ENCODE data around the gene ANKRD10.
A peak's percentile ranks its signal among the peaks of the same experiment; 100 is the strongest.
"Not testable (repeated sequence)": the region's sequence is repeated elsewhere in the genome, so short reads cannot be mapped to it uniquely, and the experiment has no call there.

Gene ANKRD10

GRCh38 chr13:110950356-110950755, 35.5 kb upstream of the ANKRD10 start:
- DNase-seq (ENCODE audit: low read depth), result no peak
- no peak for TF ChIP-seq CTCF (IDR thresholded peaks at IDR 0.05; ENCODE audit: low read depth, low read length, missing control alignments)
- no peak overlapping the region for H3K4me3 ChIP-seq (ENCODE audit: low read depth, low read length)

- DNase-seq (ENCODE audit: low read depth), result no peak
- no peak overlapping the region for H3K4me3 ChIP-seq (ENCODE audit: low read depth, low read length)
- TF ChIP-seq CTCF (IDR thresholded peaks at IDR 0.05; ENCODE audit: low read depth, low read length, missing control alignments), result no peak
These were observed 34.8 kb upstream of the ANKRD10 start for GRCh38 chr13:110949628-110950027.

- no peak for DNase-seq (ENCODE audit: low read depth)
- H3K4me3 ChIP-seq (ENCODE audit: low read depth, low read length), result no peak overlapping the region
- no peak for TF ChIP-seq CTCF (IDR thresholded peaks at IDR 0.05; ENCODE audit: low read depth, low read length, missing control alignments)
These were observed 34.2 kb upstream of the ANKRD10 start for GRCh38 chr13:110949116-110949515.

- DNase-seq (ENCODE audit: low read depth); H3K4me3 ChIP-seq (ENCODE audit: low read depth, low read length): not testable (repeated sequence)
These were observed 32.5 kb upstream of the ANKRD10 start for GRCh38 chr13:110947338-110947737.

GRCh38 chr13:110945928-110946570, 31.2 kb upstream of the ANKRD10 start:
- TF ChIP-seq CTCF (IDR thresholded peaks at IDR 0.05; ENCODE audit: low read depth, low read length, missing control alignments), result no peak
- DNase-seq (ENCODE audit: low read depth), result no peak
- no peak overlapping the region for H3K4me3 ChIP-seq (ENCODE audit: low read depth, low read length)

GRCh38 chr13:110944968-110945927, 30.4 kb upstream of the ANKRD10 start:
- no peak for DNase-seq (ENCODE audit: low read depth)
- H3K4me3 ChIP-seq (ENCODE audit: low read depth, low read length), result no peak overlapping the region
- no peak for TF ChIP-seq CTCF (IDR thresholded peaks at IDR 0.05; ENCODE audit: low read depth, low read length, missing control alignments)

- no peak overlapping the region for H3K4me3 ChIP-seq (ENCODE audit: low read depth, low read length)
- TF ChIP-seq CTCF (IDR thresholded peaks at IDR 0.05; ENCODE audit: low read depth, low read length, missing control alignments), result peak; percentile 59
- DNase-seq (ENCODE audit: low read depth), result no peak
These were observed 29.5 kb upstream of the ANKRD10 start for GRCh38 chr13:110944121-110944967.
